SU-DHL-6 (cell line): ENCODE measurements around the gene SDS.

Experiments
- EZH2phosphoT487 ChIP-seq: fragments of 200-600 bp; sonication (generic), shearing (Covaris generic); conservative IDR thresholded peaks from 2 replicates; pipeline ENCODE4 v1.6.1; 2018; ENCODE audit warnings: mild to moderate bottlenecking, antibody characterized with exemption, low read length, moderate library complexity, mixed read lengths
- TF ChIP-seq, protein P1 (sequence below): fragments of 200-600 bp; sonication (generic); IDR thresholded peaks from one replicate; pipeline ENCODE4 v1.5.1; 2017; ENCODE audit warnings: antibody characterized with exemption, mild to moderate bottlenecking, low read length, moderate library complexity; ENCODE audit not compliant: insufficient read depth, poor library complexity, severe bottlenecking

DNA sequence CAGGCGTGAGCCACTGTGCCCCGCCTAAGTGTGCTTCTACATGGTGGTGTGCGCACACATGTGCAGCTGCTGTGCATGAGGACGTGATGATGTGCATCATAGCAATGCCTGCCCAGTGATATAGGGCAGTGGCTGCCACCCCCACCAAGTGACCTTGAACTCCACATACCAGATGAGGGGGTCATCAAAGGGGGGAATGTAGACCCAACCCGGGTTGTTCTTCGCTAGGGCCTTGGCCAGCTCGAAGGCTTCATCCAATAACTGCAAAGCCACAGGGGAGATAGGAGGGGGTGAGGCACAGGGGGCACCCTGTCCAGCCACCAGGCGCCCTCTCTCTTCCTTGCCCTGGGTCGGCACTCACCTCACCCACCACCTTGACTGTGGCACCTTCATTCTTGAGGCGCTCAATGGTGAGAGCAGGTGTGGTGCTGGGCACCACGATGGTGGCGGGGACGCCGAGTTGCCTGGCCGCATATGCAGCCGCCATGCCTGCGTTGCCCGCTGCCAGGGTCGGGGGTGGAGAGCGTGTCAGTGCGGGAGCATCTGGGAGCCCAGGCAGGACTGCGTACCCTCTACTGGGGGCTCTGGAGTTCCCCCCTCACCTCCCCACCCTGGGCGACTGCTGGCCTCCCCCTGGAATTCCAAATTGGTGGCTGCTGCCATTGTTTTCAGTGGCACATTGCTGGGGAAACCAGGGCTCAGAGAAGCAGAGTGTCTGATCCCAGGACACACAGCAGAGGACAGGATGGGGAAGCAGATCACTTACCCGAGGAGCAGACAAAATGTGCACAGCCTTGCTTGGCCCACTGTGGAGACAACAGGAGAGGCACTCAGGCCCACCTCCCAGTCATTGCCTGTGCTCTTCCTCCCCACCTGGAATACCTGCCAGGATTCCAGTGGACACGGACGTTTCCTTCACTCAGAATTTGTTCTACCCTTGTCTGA is 5.1 kb downstream of the SDS start:
- TF ChIP-seq, protein P1, sequence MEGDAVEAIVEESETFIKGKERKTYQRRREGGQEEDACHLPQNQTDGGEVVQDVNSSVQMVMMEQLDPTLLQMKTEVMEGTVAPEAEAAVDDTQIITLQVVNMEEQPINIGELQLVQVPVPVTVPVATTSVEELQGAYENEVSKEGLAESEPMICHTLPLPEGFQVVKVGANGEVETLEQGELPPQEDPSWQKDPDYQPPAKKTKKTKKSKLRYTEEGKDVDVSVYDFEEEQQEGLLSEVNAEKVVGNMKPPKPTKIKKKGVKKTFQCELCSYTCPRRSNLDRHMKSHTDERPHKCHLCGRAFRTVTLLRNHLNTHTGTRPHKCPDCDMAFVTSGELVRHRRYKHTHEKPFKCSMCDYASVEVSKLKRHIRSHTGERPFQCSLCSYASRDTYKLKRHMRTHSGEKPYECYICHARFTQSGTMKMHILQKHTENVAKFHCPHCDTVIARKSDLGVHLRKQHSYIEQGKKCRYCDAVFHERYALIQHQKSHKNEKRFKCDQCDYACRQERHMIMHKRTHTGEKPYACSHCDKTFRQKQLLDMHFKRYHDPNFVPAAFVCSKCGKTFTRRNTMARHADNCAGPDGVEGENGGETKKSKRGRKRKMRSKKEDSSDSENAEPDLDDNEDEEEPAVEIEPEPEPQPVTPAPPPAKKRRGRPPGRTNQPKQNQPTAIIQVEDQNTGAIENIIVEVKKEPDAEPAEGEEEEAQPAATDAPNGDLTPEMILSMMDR: no peak
- TF ChIP-seq EZH2phosphoT487: no peak
